Epithelial cell of proximal tubule (primary cell): Measurements from ENCODE around the gene TEX30. TPM values are rescaled to one million over a fixed set of nuclear protein-coding genes. Genes with fewer than 3 reads are reported as not detected.
A peak's percentile ranks its signal among the peaks of the same experiment; 100 is the strongest.

Source experiments
- DNase-seq: peaks from one replicate; pipeline ENCODE4 v3.0.0-alpha.2; 2011; ENCODE audit warnings: low read depth
- H3K4me3 ChIP-seq: 2 replicates; pipeline ENCODE4 v1.5.1; 2011; ENCODE audit warnings: low read depth, mild to moderate bottlenecking, low read length
- CTCF ChIP-seq: conservative IDR thresholded peaks from 2 replicates; pipeline ENCODE4 v1.5.1; 2012; ENCODE audit warnings: low read depth, mild to moderate bottlenecking, low read length
- total RNA-seq: library from RNA; depleted of rRNA; stranded (reverse); fragments of >200 nt; gene quantifications from 2 replicates; pipeline ENCODE4 v1.2.3, GENCODE V29; 2015

TEX30 gene
- 38.7 and 49.3 TPM in 2 replicates for total RNA-seq

GRCh38 chr13:102773441-102774213 lies at the start of gene TEX30:
TSS of gene TEX30 (minus strand) at chr13:102773786. CDS start at chr13:102770026, 3,760 bp downstream.
- H3K4me3 ChIP-seq: peak within 1 kb of the TSS; percentile 73
- TF ChIP-seq CTCF: no peak
- DNase-seq: no peak

- peak; percentile 99 for DNase-seq
- TF ChIP-seq CTCF: no peak
- H3K4me3 ChIP-seq: no peak overlapping the region
Observed at GRCh38 chr13:102817907-102818306, 44.3 kb upstream of the TEX30 start.

- TF ChIP-seq CTCF: no peak
- no peak for DNase-seq
- H3K4me3 ChIP-seq: no peak overlapping the region
Observed at GRCh38 chr13:102817241-102817640, 43.7 kb upstream of the TEX30 start.

DNA sequence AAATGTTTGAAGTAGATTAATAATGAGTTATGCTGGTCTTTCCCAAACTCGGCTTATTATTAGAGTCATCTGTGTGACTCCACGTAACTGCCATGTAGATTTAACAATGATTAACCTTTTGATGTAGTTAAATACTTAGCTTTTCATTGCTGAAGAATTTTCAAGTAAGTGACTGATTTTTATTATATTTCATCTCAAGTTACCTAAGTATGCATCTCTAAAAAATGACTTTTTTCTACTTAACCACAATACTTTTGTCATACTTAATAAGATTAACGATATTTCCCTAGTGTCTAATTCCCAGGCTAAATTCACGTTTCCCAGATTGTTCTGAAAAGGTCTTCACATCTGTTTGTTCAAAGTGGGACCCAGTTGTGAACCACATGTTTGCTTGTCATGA lies 43.1 kb upstream of the TEX30 start:
- DNase-seq: no peak
- TF ChIP-seq CTCF: no peak
- no peak overlapping the region for H3K4me3 ChIP-seq

GRCh38 chr13:102815788-102816187 lies 42.2 kb upstream of the TEX30 start:
- no peak overlapping the region for H3K4me3 ChIP-seq
- DNase-seq: no peak
- TF ChIP-seq CTCF: no peak

- DNase-seq: no peak
- no peak overlapping the region for H3K4me3 ChIP-seq
- no peak for TF ChIP-seq CTCF
Observed at GRCh38 chr13:102814793-102815192, 41.2 kb upstream of the TEX30 start.

DNA sequence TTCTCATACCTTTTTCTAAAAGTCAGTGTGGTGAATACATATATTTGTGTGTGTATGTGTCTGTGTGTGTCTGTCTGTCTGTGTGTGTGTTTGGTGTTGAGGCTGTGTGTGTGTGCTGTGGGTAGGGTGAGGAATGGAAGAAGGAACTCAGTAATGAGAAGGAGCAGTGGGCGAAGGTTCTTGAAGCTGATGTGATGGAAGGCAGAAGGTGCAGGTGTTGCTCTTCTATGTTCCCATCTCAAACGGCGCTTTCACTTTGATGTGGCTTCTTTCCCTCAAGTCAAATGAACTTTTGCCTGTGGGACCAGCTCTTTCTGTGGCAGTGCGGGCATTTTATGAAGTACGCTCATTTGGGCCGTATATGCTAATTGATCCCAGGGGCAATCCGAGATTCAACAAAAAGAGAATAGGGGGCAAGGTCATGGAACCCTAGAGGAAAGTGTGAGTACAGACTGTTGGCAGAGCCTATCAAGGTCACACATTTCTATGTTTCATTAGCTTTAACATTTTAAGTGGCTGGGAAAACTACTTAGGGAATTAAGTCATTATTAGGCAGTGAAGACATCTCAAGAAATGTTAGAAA lies 40.5 kb upstream of the TEX30 start:
- no peak for DNase-seq
- no peak overlapping the region for H3K4me3 ChIP-seq
- TF ChIP-seq CTCF: no peak
